Ishikawa (cell line): ENCODE results near the gene C9.

Experiments used
- EP300 ChIP-seq: IDR thresholded peaks from 2 replicates; pipeline ENCODE4 v1.6.1; 2012; ENCODE audit warnings: borderline replicate concordance
- REST ChIP-seq: IDR thresholded peaks from 2 replicates; pipeline ENCODE4 v1.6.1; 2012; ENCODE audit warnings: low read depth, mild to moderate bottlenecking
- TAF1 ChIP-seq: IDR thresholded peaks from 2 replicates; pipeline ENCODE4 v1.6.1; 2012; ENCODE audit warnings: low read depth, mild to moderate bottlenecking
- TCF12 ChIP-seq: IDR thresholded peaks from 2 replicates; pipeline ENCODE4 v1.6.1; 2012; ENCODE audit warnings: low read depth
- YY1 ChIP-seq: IDR thresholded peaks from 2 replicates; pipeline ENCODE4 v1.6.1; 2012; ENCODE audit warnings: low read depth

- TF ChIP-seq REST (no peak), TAF1 (no peak), TCF12 (no peak), EP300 (no peak), YY1 (no peak)
Measured at GRCh38 chr5:39254671-39255070, 109.6 kb downstream of the C9 start.
